ENCODE measurements around the gene MARK4. TPM values are rescaled to one million over a fixed set of nuclear protein-coding genes. Genes with fewer than 3 reads are reported as not detected.

MARK4 gene
- total and polyA plus RNA-seq, 4 donors: 3.5 to 11.1 (median 6.1) TPM

DNA sequence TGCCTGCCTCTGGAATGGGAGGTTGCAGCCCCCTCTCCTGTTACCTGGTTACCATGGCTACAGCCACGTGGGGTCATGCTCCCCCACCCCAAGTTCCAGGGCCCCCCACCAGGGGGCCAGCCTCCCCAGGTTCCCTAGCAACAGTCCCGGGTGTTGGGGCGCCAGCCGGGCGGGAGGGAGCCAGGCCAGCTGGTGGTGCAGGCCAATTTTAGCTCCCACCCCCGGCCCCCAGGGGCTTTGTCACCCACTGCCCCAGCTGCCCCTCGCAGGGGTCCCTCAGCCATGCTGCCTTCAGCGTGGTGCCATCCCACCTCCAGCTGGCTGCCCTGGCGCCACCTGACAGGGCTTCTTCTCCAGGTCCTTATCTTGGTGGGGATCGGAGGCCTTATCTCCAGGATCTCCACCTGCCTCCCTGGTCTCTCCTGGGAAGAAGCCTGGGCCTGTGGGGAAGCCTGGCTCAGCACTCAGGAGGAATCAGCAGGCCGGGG lies 3.0 kb downstream of the MARK4 start:
- DNase-seq (ENCODE audit: low spot score): no peak
- no peak overlapping the region for H3K4me3 ChIP-seq (ENCODE audit: low read depth in 1 of 3, low read length in 3 of 3)
- peaks cover 0 to under 1% (median 0%) of the 10 kb centered on the region in 4 donors for H3K36me3 ChIP-seq (ENCODE audit: control insufficient read depth in 4 of 4, insufficient read depth in 3 of 4, low read depth in 1 of 4, low read length in 3 of 4)
- H3K27me3 ChIP-seq (ENCODE audit: control insufficient read depth in 4 of 4, insufficient read depth in 4 of 4, low read length in 3 of 4): no peaks in the 10 kb centered on the region
- H3K4me1 ChIP-seq (ENCODE audit: control insufficient read depth in 4 of 4, insufficient read depth in 4 of 4, low read length in 3 of 4): peaks cover 3 to 39% (median 29%) of the 10 kb centered on the region in 4 donors
- WGBS: 81% methylated on average over 11 of the region's 11 CpGs
- TF ChIP-seq FOXA1 (IDR thresholded peaks at IDR 0.05) (no peak), YY1 (IDR thresholded peaks at IDR 0.05) (no peak), RAD21 (IDR thresholded peaks at IDR 0.05) (no peak), HNF4G (IDR thresholded peaks at IDR 0.05) (no peak), TAF1 (conservative IDR thresholded peaks at IDR 0.05) (no peak), CTCF (IDR thresholded peaks at IDR 0.05; ENCODE audit: low read depth, low read length, missing input control) (no peak), SP1 (IDR thresholded peaks at IDR 0.05) (no peak), FOXA2 (IDR thresholded peaks at IDR 0.05) (no peak), JUND (IDR thresholded peaks at IDR 0.05) (no peak)
- TF ChIP-seq, protein P1, sequence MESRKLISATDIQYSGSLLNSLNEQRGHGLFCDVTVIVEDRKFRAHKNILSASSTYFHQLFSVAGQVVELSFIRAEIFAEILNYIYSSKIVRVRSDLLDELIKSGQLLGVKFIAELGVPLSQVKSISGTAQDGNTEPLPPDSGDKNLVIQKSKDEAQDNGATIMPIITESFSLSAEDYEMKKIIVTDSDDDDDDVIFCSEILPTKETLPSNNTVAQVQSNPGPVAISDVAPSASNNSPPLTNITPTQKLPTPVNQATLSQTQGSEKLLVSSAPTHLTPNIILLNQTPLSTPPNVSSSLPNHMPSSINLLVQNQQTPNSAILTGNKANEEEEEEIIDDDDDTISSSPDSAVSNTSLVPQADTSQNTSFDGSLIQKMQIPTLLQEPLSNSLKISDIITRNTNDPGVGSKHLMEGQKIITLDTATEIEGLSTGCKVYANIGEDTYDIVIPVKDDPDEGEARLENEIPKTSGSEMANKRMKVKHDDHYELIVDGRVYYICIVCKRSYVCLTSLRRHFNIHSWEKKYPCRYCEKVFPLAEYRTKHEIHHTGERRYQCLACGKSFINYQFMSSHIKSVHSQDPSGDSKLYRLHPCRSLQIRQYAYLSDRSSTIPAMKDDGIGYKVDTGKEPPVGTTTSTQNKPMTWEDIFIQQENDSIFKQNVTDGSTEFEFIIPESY (IDR thresholded peaks at IDR 0.05): no peak
- no peak overlapping the region for H3K27ac ChIP-seq (ENCODE audit: low read depth in 1 of 2, low read length in 2 of 2)
- H3K9ac ChIP-seq (ENCODE audit: low read depth in 1 of 2, low read length in 2 of 2): no peak overlapping the region
- no peaks in the 10 kb centered on the region for H3K9me3 ChIP-seq (ENCODE audit: control insufficient read depth in 4 of 4, low read length in 3 of 4)

GRCh38 chr19:45255611-45256157 lies 4.6 kb downstream of the MARK4 start:
- Histone ChIP-seq H3K9me3 (ENCODE audit: control insufficient read depth in 4 of 4, low read length in 3 of 4) (no peaks in the 10 kb centered on the region), H3K4me3 (ENCODE audit: low read depth in 1 of 3, low read length in 3 of 3) (no peak overlapping the region), H3K36me3 (ENCODE audit: control insufficient read depth in 4 of 4, insufficient read depth in 3 of 4, low read depth in 1 of 4, low read length in 3 of 4) (peaks cover 0 to 3% (median 0%) of the 10 kb centered on the region in 4 donors), H3K4me1 (ENCODE audit: control insufficient read depth in 4 of 4, insufficient read depth in 4 of 4, low read length in 3 of 4) (peaks cover 3 to 34% (median 27%) of the 10 kb centered on the region in 4 donors), H3K27ac (ENCODE audit: low read depth in 1 of 2, low read length in 2 of 2) (no peak overlapping the region), H3K9ac (ENCODE audit: low read depth in 1 of 2, low read length in 2 of 2) (no peak overlapping the region), H3K27me3 (ENCODE audit: control insufficient read depth in 4 of 4, insufficient read depth in 4 of 4, low read length in 3 of 4) (no peaks in the 10 kb centered on the region)
- TF ChIP-seq SP1 (IDR thresholded peaks at IDR 0.05) (no peak), RXRA (IDR thresholded peaks at IDR 0.05) (no peak), NR2F2 (IDR thresholded peaks at IDR 0.05) (no peak), TAF1 (conservative IDR thresholded peaks at IDR 0.05) (no peak), REST (IDR thresholded peaks at IDR 0.05) (no peak), EGR1 (IDR thresholded peaks at IDR 0.05; ENCODE audit: low read depth in 2 of 2) (no peak), CTCF (IDR thresholded peaks at IDR 0.05; ENCODE audit: low read depth, low read length, missing input control) (no peak), JUND (IDR thresholded peaks at IDR 0.05) (no peak), RAD21 (IDR thresholded peaks at IDR 0.05) (no peak), YY1 (IDR thresholded peaks at IDR 0.05) (no peak), FOXA2 (IDR thresholded peaks at IDR 0.05) (no peak), HNF4G (IDR thresholded peaks at IDR 0.05) (no peak), HNF4A (conservative IDR thresholded peaks at IDR 0.05) (no peak), FOXA1 (IDR thresholded peaks at IDR 0.05) (no peak), MAX (IDR thresholded peaks at IDR 0.05) (no peak)
- TF ChIP-seq, protein P1 (IDR thresholded peaks at IDR 0.05): no peak
- TF ChIP-seq, protein P2, sequence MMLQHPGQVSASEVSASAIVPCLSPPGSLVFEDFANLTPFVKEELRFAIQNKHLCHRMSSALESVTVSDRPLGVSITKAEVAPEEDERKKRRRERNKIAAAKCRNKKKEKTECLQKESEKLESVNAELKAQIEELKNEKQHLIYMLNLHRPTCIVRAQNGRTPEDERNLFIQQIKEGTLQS (IDR thresholded peaks at IDR 0.05): no peak
- no peak for DNase-seq (ENCODE audit: low spot score)
- 89% methylated on average over 9 of the region's 9 CpGs for WGBS

All from liver (tissue), 9 donors.